ENCODE data around the gene NOL12.

DNA sequence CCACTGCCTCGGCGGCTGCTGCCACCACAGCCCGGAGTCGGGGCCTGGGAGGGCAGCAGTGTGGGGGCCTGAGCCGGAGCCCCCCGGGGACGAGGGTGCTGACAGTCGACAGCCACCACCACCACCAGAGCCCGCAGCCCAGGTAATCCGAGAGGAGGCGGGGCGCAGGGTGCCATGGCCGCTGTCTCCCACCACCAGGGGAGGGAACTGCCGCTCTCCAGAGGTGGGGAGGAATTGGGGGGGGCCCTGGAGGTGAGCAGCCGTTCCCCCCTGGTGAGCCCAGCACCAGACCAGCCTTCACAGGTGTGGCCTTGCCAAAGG, 23.3 kb downstream of the NOL12 start:
- TF ChIP-seq CTCF (IDR thresholded peaks at IDR 0.05; ENCODE audit: poor library complexity, severe bottlenecking) (no peak), EZH2 (IDR thresholded peaks at IDR 0.05; ENCODE audit: borderline replicate concordance, insufficient read depth, low read length, poor library complexity, severe bottlenecking) (no peak), POLR2AphosphoS5 (IDR thresholded peaks at IDR 0.05) (no peak)
- TF ChIP-seq, protein P1, sequence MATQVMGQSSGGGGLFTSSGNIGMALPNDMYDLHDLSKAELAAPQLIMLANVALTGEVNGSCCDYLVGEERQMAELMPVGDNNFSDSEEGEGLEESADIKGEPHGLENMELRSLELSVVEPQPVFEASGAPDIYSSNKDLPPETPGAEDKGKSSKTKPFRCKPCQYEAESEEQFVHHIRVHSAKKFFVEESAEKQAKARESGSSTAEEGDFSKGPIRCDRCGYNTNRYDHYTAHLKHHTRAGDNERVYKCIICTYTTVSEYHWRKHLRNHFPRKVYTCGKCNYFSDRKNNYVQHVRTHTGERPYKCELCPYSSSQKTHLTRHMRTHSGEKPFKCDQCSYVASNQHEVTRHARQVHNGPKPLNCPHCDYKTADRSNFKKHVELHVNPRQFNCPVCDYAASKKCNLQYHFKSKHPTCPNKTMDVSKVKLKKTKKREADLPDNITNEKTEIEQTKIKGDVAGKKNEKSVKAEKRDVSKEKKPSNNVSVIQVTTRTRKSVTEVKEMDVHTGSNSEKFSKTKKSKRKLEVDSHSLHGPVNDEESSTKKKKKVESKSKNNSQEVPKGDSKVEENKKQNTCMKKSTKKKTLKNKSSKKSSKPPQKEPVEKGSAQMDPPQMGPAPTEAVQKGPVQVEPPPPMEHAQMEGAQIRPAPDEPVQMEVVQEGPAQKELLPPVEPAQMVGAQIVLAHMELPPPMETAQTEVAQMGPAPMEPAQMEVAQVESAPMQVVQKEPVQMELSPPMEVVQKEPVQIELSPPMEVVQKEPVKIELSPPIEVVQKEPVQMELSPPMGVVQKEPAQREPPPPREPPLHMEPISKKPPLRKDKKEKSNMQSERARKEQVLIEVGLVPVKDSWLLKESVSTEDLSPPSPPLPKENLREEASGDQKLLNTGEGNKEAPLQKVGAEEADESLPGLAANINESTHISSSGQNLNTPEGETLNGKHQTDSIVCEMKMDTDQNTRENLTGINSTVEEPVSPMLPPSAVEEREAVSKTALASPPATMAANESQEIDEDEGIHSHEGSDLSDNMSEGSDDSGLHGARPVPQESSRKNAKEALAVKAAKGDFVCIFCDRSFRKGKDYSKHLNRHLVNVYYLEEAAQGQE (IDR thresholded peaks at IDR 0.05; ENCODE audit: borderline replicate concordance) = no peak
